Measurements from ENCODE around the gene TAOK1. TPM values are rescaled to one million over a fixed set of nuclear protein-coding genes. Genes with fewer than 3 reads are reported as not detected.

Gene TAOK1
- total RNA-seq, 1 experiment from 2014 or later: 56.3 TPM

DNA sequence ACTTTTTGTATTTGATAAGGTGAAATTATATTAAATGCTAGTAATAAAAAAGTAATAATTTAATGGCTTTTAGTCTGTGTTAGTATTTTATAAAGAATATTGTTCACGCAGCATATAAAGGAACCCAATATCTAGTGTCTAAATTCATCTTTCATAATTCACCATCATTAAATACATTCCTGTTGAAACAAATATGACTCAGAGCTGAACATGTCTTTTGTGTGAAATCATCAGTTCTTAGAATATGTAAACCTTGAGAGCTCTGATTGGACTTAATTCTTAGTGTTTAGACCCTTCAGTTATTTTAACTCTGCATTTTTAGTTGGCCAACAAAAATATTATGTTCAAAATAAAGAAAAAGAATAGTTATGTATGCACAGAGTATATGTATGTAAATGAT is 104.8 kb downstream of the TAOK1 start:
- Histone ChIP-seq H3K9me3 (ENCODE audit: control insufficient read depth in 1 of 2, insufficient read depth in 1 of 2, low read depth in 1 of 2, low read length in 2 of 2) (no peaks in the 10 kb centered on the region), H3K27me3 (ENCODE audit: insufficient read depth, low read length) (no peaks in the 10 kb centered on the region), H2AFZ (ENCODE audit: low read depth, low read length, poor library complexity, severe bottlenecking) (no peak overlapping the region), H4K20me1 (ENCODE audit: insufficient read depth) (no peaks in the 10 kb centered on the region), H3K4me2 (ENCODE audit: low read length) (no peak overlapping the region), H3K79me2 (ENCODE audit: insufficient read depth, low read length) (no peaks in the 10 kb centered on the region), H3K4me3 (replicated peaks in 1 of 2; ENCODE audit: low read depth in 1 of 2, low read length in 2 of 2) (no peak overlapping the region), H3K9ac (ENCODE audit: low read length) (no peak overlapping the region), H3K27ac (ENCODE audit: low read depth, low read length) (no peak overlapping the region), H3K36me3 (ENCODE audit: control insufficient read depth in 1 of 2, insufficient read depth in 2 of 2, low read length in 2 of 2) (peaks cover 0 to 27% of the 10 kb centered on the region in 2 experiments; a peak in 2 of 4 replicates), H3K4me1 (ENCODE audit: control insufficient read depth in 1 of 2, insufficient read depth in 2 of 2, low read length in 2 of 2) (no peaks in the 10 kb centered on the region), H3K9me2 (ENCODE audit: insufficient read depth) (no peaks in the 10 kb centered on the region)
- no peak for TF ChIP-seq YY1 (IDR thresholded peaks at IDR 0.05; ENCODE audit: extremely low read depth, insufficient replicate concordance, low read depth, low read length)
- no peak for TF ChIP-seq FOSL1 (IDR thresholded peaks at IDR 0.05; ENCODE audit: low read depth)
- no peak for TF ChIP-seq RAD21 (IDR thresholded peaks at IDR 0.05; ENCODE audit: low read depth)
- no peak for TF ChIP-seq JUND (IDR thresholded peaks at IDR 0.05)
- no peak for TF ChIP-seq POLR2AphosphoS5 (IDR thresholded peaks at IDR 0.05; ENCODE audit: low read depth, low read length)
- no peak for TF ChIP-seq ELF1 (IDR thresholded peaks at IDR 0.05; ENCODE audit: borderline replicate concordance, low read depth)
- no peak for TF ChIP-seq CBX3 (IDR thresholded peaks at IDR 0.05; ENCODE audit: low read depth)
- TF ChIP-seq, protein P1, sequence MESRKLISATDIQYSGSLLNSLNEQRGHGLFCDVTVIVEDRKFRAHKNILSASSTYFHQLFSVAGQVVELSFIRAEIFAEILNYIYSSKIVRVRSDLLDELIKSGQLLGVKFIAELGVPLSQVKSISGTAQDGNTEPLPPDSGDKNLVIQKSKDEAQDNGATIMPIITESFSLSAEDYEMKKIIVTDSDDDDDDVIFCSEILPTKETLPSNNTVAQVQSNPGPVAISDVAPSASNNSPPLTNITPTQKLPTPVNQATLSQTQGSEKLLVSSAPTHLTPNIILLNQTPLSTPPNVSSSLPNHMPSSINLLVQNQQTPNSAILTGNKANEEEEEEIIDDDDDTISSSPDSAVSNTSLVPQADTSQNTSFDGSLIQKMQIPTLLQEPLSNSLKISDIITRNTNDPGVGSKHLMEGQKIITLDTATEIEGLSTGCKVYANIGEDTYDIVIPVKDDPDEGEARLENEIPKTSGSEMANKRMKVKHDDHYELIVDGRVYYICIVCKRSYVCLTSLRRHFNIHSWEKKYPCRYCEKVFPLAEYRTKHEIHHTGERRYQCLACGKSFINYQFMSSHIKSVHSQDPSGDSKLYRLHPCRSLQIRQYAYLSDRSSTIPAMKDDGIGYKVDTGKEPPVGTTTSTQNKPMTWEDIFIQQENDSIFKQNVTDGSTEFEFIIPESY (IDR thresholded peaks at IDR 0.05; ENCODE audit: extremely low read depth, insufficient replicate concordance, low read length): no peak
- no peak for TF ChIP-seq EZH2 (IDR thresholded peaks at IDR 0.05)
- TF ChIP-seq SP1 (IDR thresholded peaks at IDR 0.05; ENCODE audit: low read depth): no peak
- TF ChIP-seq CEBPB (IDR thresholded peaks at IDR 0.05; ENCODE audit: low read depth): no peak
- TF ChIP-seq, protein P2, sequence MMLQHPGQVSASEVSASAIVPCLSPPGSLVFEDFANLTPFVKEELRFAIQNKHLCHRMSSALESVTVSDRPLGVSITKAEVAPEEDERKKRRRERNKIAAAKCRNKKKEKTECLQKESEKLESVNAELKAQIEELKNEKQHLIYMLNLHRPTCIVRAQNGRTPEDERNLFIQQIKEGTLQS (IDR thresholded peaks at IDR 0.05): no peak
- no peak for TF ChIP-seq EGR1 (IDR thresholded peaks at IDR 0.05; ENCODE audit: low read depth)
- no peak for TF ChIP-seq ZFX (IDR thresholded peaks at IDR 0.05)
- ChIA-PET CTCF (interaction anchor here (1.3 kb wide), 1 partner anchor 41 kb away, joined by 3 read pairs; no protein-coding TSS in a partner anchor), RAD21 (ENCODE audit: low non-redundant PET in 1 of 2, low total read pairs in 2 of 2, uncharacterized antibody in 2 of 2, unreplicated experiment in 2 of 2) (no interaction called here), POLR2A (no interaction called here)
- DNase-seq (ENCODE audit: low read depth, low spot score) (no peak), ATAC-seq (no peak)
- intact Hi-C loops (cut with micrococcal nuclease): no loop called here
- BruUV-seq (replicated peaks): no TSS peak

Measured in HCT116 (cell line).